ENCODE measurements around the gene GALNT6.

- TF ChIP-seq CTCF (IDR thresholded peaks at IDR 0.05; ENCODE audit: extremely low read depth in 1 of 2, insufficient read depth in 1 of 2, low read depth in 1 of 2, low read length in 2 of 2) (no peak), POLR2AphosphoS5 (IDR thresholded peaks at IDR 0.05; ENCODE audit: insufficient read depth, low read depth, low read length) (no peak), POLR2A (IDR thresholded peaks at IDR 0.05; ENCODE audit: low read depth, low read length) (no peak), MAX (IDR thresholded peaks at IDR 0.05; ENCODE audit: insufficient read depth, insufficient read length) (no peak), EZH2 (IDR thresholded peaks at IDR 0.05; ENCODE audit: borderline replicate concordance, low read depth, low read length, severe bottlenecking) (no peak), FOS (IDR thresholded peaks at IDR 0.05; ENCODE audit: borderline replicate concordance, insufficient read depth, low read length) (no peak), GATA2 (IDR thresholded peaks at IDR 0.05; ENCODE audit: insufficient read depth, insufficient read length, low read depth, low read length) (no peak), MYC (IDR thresholded peaks at IDR 0.05; ENCODE audit: low read depth, low read length) (no peak)
Measured at GRCh38 chr12:51390457-51390856, 749 bp downstream of the GALNT6 start.
